ENCODE data around the gene PSMD3. TPM values are rescaled to one million over a fixed set of nuclear protein-coding genes. Genes with fewer than 3 reads are reported as not detected.

The PSMD3 gene
- total RNA-seq, 1 experiment from 2014 or later: 172 TPM

GRCh38 chr17:40022497-40022896 lies 41.9 kb downstream of the PSMD3 start:
- DNase-seq (ENCODE audit: low spot score): no peak

GRCh38 chr17:40022961-40023541 lies 42.4 kb downstream of the PSMD3 start:
- DNase-seq (ENCODE audit: low spot score): no peak

GRCh38 chr17:40023590-40024292 lies 43.1 kb downstream of the PSMD3 start:
- DNase-seq (ENCODE audit: low spot score): no peak

GRCh38 chr17:40024901-40025300 lies 44.3 kb downstream of the PSMD3 start:
- no peak for DNase-seq (ENCODE audit: low spot score)

GRCh38 chr17:40025559-40025958 lies 45.0 kb downstream of the PSMD3 start:
- DNase-seq (ENCODE audit: low spot score): no peak

- no peak for DNase-seq (ENCODE audit: low spot score)
Observed at GRCh38 chr17:40025991-40026815, 45.6 kb downstream of the PSMD3 start.

- DNase-seq (ENCODE audit: low spot score): peak; percentile 72
Observed at GRCh38 chr17:40026816-40027613, 46.4 kb downstream of the PSMD3 start.

- DNase-seq (ENCODE audit: low spot score): no peak
Observed at GRCh38 chr17:40027614-40028012, 47.0 kb downstream of the PSMD3 start.

GRCh38 chr17:40028595-40028994 lies 48.0 kb downstream of the PSMD3 start:
- no peak for DNase-seq (ENCODE audit: low spot score)

GRCh38 chr17:40031706-40032105 lies 51.1 kb downstream of the PSMD3 start:
- no peak for DNase-seq (ENCODE audit: low spot score)

- DNase-seq (ENCODE audit: low spot score): no peak
Observed at GRCh38 chr17:40032322-40033320, 52.0 kb downstream of the PSMD3 start.

- DNase-seq (ENCODE audit: low spot score): no peak
Observed at GRCh38 chr17:40033339-40033738, 52.7 kb downstream of the PSMD3 start.

GRCh38 chr17:40034426-40035161 lies 54.0 kb downstream of the PSMD3 start:
- DNase-seq (ENCODE audit: low spot score): no peak

- DNase-seq (ENCODE audit: low spot score): no peak
Observed at GRCh38 chr17:40035162-40035559, 54.6 kb downstream of the PSMD3 start.

GRCh38 chr17:40038882-40039513 lies 58.4 kb downstream of the PSMD3 start:
- peak; percentile 63 for DNase-seq (ENCODE audit: low spot score)

GRCh38 chr17:40041196-40041595 lies 60.6 kb downstream of the PSMD3 start:
- DNase-seq (ENCODE audit: low spot score): no peak

Measured in H4 (cell line).